ENCODE measurements around the gene IL23R. TPM values are rescaled to one million over a fixed set of nuclear protein-coding genes. Genes with fewer than 3 reads are reported as not detected.

The IL23R gene
- polyA plus RNA-seq, 4 donors, result 0.06 to 1.3 TPM; not detected in 2

GRCh38 chr1:67190942-67191341, 24.7 kb downstream of the IL23R start:
- DNase-seq (no peak), FAIRE-seq (no peak)
- no peak overlapping the region for H3K4me3 ChIP-seq (ENCODE audit: low read depth in 1 of 3, low read length in 3 of 3)
- H3K27ac ChIP-seq (ENCODE audit: low read depth in 1 of 3, low read length in 2 of 3), result no peak overlapping the region
- H3K4me1 ChIP-seq (ENCODE audit: control insufficient read depth in 3 of 3, insufficient read depth in 2 of 3, low read depth in 1 of 3, low read length in 2 of 3), result peaks cover 0 to 5% (median 0%) of the 10 kb centered on the region in 3 donors
- H3K36me3 ChIP-seq (ENCODE audit: control insufficient read depth in 3 of 3, insufficient read depth in 2 of 3, low read depth in 1 of 3, low read length in 3 of 3), result no peaks in the 10 kb centered on the region
- no peaks in the 10 kb centered on the region for H3K27me3 ChIP-seq (ENCODE audit: control insufficient read depth in 3 of 3, insufficient read depth in 3 of 3, low read length in 3 of 3)
- no peaks in the 10 kb centered on the region for H3K9me3 ChIP-seq (ENCODE audit: control insufficient read depth in 2 of 2, insufficient read depth in 1 of 2, low read depth in 1 of 2, low read length in 1 of 2)
- 66 to 91% (median 90%) methylated on average over 2 of the region's 2 CpGs for WGBS, 3 donors

- DNase-seq, result no peak
- Histone ChIP-seq H3K9me3 (ENCODE audit: control insufficient read depth in 2 of 2, insufficient read depth in 1 of 2, low read depth in 1 of 2, low read length in 1 of 2) (no peaks in the 10 kb centered on the region), H3K27ac (ENCODE audit: low read depth in 1 of 3, low read length in 2 of 3) (no peak overlapping the region), H3K27me3 (ENCODE audit: control insufficient read depth in 3 of 3, insufficient read depth in 3 of 3, low read length in 3 of 3) (no peaks in the 10 kb centered on the region), H3K36me3 (ENCODE audit: control insufficient read depth in 3 of 3, insufficient read depth in 2 of 3, low read depth in 1 of 3, low read length in 3 of 3) (no peaks in the 10 kb centered on the region), H3K4me3 (ENCODE audit: low read depth in 1 of 3, low read length in 3 of 3) (no peak overlapping the region), H3K4me1 (ENCODE audit: control insufficient read depth in 3 of 3, insufficient read depth in 2 of 3, low read depth in 1 of 3, low read length in 2 of 3) (peaks cover 0 to 5% (median 0%) of the 10 kb centered on the region in 3 donors)
- WGBS, 3 donors, result 60 to 63% (median 62%) methylated on average over 2 of the region's 2 CpGs
- FAIRE-seq, result no peak
Measured at GRCh38 chr1:67191668-67192520, 25.6 kb downstream of the IL23R start.

DNA sequence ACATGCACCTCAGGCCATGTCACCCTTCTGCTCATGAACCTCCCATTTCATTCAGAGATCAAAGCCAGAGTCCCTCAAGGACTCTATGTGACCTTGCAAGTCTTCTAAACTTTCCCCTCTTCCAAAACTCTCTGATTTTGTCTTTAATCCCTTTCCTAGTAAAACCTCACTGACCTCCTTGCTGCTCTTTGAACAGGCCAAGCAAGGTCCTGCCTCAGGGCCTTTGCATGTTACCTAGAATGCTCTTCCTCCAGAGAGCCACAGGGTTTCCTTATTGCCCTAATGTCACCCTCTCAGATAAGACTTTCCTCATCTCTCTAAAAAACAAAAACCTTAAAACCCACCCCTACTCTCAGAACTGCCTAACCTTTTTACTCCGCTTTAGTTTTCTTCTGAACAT, 26.6 kb downstream of the IL23R start:
- FAIRE-seq, result no peak
- DNase-seq, result no peak
- Histone ChIP-seq H3K4me3 (ENCODE audit: low read depth in 1 of 3, low read length in 3 of 3) (no peak overlapping the region), H3K4me1 (ENCODE audit: control insufficient read depth in 3 of 3, insufficient read depth in 2 of 3, low read depth in 1 of 3, low read length in 2 of 3) (peaks cover 0 to 5% (median 0%) of the 10 kb centered on the region in 3 donors), H3K9me3 (ENCODE audit: control insufficient read depth in 2 of 2, insufficient read depth in 1 of 2, low read depth in 1 of 2, low read length in 1 of 2) (no peaks in the 10 kb centered on the region), H3K36me3 (ENCODE audit: control insufficient read depth in 3 of 3, insufficient read depth in 2 of 3, low read depth in 1 of 3, low read length in 3 of 3) (no peaks in the 10 kb centered on the region), H3K27ac (ENCODE audit: low read depth in 1 of 3, low read length in 2 of 3) (no peak overlapping the region), H3K27me3 (ENCODE audit: control insufficient read depth in 3 of 3, insufficient read depth in 3 of 3, low read length in 3 of 3) (no peaks in the 10 kb centered on the region)
- WGBS, 3 donors, result 90 to 95% (median 93%) methylated on average over 1 of the region's 1 CpG

DNA sequence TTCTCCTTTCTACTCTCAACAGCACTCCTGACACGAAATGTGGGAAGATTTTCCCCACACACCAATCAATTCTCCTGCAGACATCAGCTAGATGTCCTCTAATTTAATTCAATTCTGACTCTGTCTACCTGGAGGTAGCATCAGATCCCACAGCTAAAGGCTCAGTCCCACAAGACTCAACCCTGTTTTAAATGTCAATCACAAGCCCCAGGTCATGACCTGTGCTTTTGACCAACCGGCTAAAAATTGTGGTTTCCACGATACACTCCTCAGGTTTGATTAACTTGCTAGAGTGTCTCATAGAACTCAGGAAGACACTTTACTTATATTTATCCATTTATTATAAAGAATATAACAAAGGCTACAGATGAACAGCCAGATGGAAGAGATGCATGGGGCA, 27.4 kb downstream of the IL23R start:
- DNase-seq, result no peak
- H3K4me3 ChIP-seq (ENCODE audit: low read depth in 1 of 3, low read length in 3 of 3), result no peak overlapping the region
- no peak for FAIRE-seq
- H3K27ac ChIP-seq (ENCODE audit: low read depth in 1 of 3, low read length in 2 of 3), result no peak overlapping the region
- H3K36me3 ChIP-seq (ENCODE audit: control insufficient read depth in 3 of 3, insufficient read depth in 2 of 3, low read depth in 1 of 3, low read length in 3 of 3), result no peaks in the 10 kb centered on the region
- 46 to 56% (median 52%) methylated on average over 3 of the region's 3 CpGs for WGBS, 3 donors
- no peaks in the 10 kb centered on the region for H3K9me3 ChIP-seq (ENCODE audit: control insufficient read depth in 2 of 2, insufficient read depth in 1 of 2, low read depth in 1 of 2, low read length in 1 of 2)
- peaks cover 0 to 5% (median 0%) of the 10 kb centered on the region in 3 donors for H3K4me1 ChIP-seq (ENCODE audit: control insufficient read depth in 3 of 3, insufficient read depth in 2 of 3, low read depth in 1 of 3, low read length in 2 of 3)
- H3K27me3 ChIP-seq (ENCODE audit: control insufficient read depth in 3 of 3, insufficient read depth in 3 of 3, low read length in 3 of 3), result no peaks in the 10 kb centered on the region

DNA sequence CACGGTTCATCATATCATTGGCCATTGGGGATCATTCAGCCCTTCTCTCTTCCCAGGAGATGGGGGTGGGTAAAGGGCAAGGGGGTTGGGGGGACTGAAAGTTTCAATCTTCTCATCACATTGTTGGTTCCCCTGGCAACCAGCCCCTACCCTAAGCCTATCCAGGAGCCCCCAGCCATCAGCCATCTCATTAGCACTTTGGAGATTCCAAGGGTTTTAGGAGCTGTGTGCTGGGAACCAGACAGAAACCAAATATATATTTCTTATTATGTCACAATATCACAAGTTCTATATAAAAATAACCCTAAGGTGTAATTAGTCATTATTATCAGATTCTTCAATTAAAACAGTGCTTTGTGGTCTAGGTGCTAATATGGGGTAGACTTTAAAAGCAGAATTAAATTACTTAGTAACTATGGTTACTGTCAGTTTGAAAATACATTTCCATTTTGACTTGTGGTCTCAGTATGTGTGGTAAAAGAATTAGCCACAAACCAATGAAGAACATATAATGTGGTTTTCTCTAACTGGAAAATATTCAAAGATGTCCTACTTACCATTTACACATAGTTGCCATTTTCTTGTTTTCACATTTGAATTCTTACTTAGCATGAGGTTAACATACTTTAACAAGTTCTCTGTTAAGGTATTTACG, 28.1 kb downstream of the IL23R start:
- H3K4me1 ChIP-seq (ENCODE audit: control insufficient read depth in 3 of 3, insufficient read depth in 2 of 3, low read depth in 1 of 3, low read length in 2 of 3), result peaks cover 0 to 5% (median 0%) of the 10 kb centered on the region in 3 donors
- H3K27me3 ChIP-seq (ENCODE audit: control insufficient read depth in 3 of 3, insufficient read depth in 3 of 3, low read length in 3 of 3), result no peaks in the 10 kb centered on the region
- FAIRE-seq (no peak), DNase-seq (peak in 1 of 2 donors; percentile 20)
- H3K36me3 ChIP-seq (ENCODE audit: control insufficient read depth in 3 of 3, insufficient read depth in 2 of 3, low read depth in 1 of 3, low read length in 3 of 3), result no peaks in the 10 kb centered on the region
- no peak overlapping the region for H3K27ac ChIP-seq (ENCODE audit: low read depth in 1 of 3, low read length in 2 of 3)
- 78 to 92% (median 79%) methylated on average over 2 of the region's 2 CpGs for WGBS, 3 donors
- no peak overlapping the region for H3K4me3 ChIP-seq (ENCODE audit: low read depth in 1 of 3, low read length in 3 of 3)
- H3K9me3 ChIP-seq (ENCODE audit: control insufficient read depth in 2 of 2, insufficient read depth in 1 of 2, low read depth in 1 of 2, low read length in 1 of 2), result no peaks in the 10 kb centered on the region

DNA sequence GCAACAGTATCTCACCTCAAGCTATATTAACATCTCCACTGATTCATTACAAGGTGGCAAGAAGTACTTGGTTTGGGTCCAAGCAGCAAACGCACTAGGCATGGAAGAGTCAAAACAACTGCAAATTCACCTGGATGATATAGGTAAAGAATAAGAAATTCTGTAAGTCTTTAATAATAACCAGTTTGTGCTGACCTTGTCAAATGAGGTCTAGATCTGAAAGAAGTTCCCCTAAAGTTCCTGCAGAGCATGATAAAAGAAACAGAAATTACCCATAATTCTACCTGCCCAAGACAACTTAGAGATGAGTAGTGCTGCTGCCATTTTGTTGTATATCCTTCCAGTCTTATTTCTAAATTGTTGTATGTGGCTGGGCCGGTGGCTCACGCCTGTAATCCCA, 34.5 kb downstream of the IL23R start:
- Histone ChIP-seq H3K9me3 (ENCODE audit: control insufficient read depth in 2 of 2, insufficient read depth in 1 of 2, low read depth in 1 of 2, low read length in 1 of 2) (no peaks in the 10 kb centered on the region), H3K4me3 (ENCODE audit: low read depth in 1 of 3, low read length in 3 of 3) (no peak overlapping the region), H3K36me3 (ENCODE audit: control insufficient read depth in 3 of 3, insufficient read depth in 2 of 3, low read depth in 1 of 3, low read length in 3 of 3) (no peaks in the 10 kb centered on the region), H3K27me3 (ENCODE audit: control insufficient read depth in 3 of 3, insufficient read depth in 3 of 3, low read length in 3 of 3) (no peaks in the 10 kb centered on the region), H3K4me1 (ENCODE audit: control insufficient read depth in 3 of 3, insufficient read depth in 2 of 3, low read depth in 1 of 3, low read length in 2 of 3) (no peaks in the 10 kb centered on the region), H3K27ac (ENCODE audit: low read depth in 1 of 3, low read length in 2 of 3) (no peak overlapping the region)
- FAIRE-seq (no peak), DNase-seq (no peak)
- 94 to 97% (median 97%) methylated on average over 3 of the region's 3 CpGs for WGBS, 3 donors

- no peak overlapping the region for H3K27ac ChIP-seq (ENCODE audit: low read depth in 1 of 3, low read length in 2 of 3)
- no peaks in the 10 kb centered on the region for H3K9me3 ChIP-seq (ENCODE audit: control insufficient read depth in 2 of 2, insufficient read depth in 1 of 2, low read depth in 1 of 2, low read length in 1 of 2)
- H3K4me3 ChIP-seq (ENCODE audit: low read depth in 1 of 3, low read length in 3 of 3), result no peak overlapping the region
- H3K27me3 ChIP-seq (ENCODE audit: control insufficient read depth in 3 of 3, insufficient read depth in 3 of 3, low read length in 3 of 3), result no peaks in the 10 kb centered on the region
- no peaks in the 10 kb centered on the region for H3K36me3 ChIP-seq (ENCODE audit: control insufficient read depth in 3 of 3, insufficient read depth in 2 of 3, low read depth in 1 of 3, low read length in 3 of 3)
- no peaks in the 10 kb centered on the region for H3K4me1 ChIP-seq (ENCODE audit: control insufficient read depth in 3 of 3, insufficient read depth in 2 of 3, low read depth in 1 of 3, low read length in 2 of 3)
- whole genome bisulfite sequencing, 3 donors, result 80 to 93% (median 93%) methylated on average over 1 of the region's 1 CpG
- FAIRE-seq (no peak), DNase-seq (no peak)
Measured at GRCh38 chr1:67201891-67202290, 35.6 kb downstream of the IL23R start.

DNA sequence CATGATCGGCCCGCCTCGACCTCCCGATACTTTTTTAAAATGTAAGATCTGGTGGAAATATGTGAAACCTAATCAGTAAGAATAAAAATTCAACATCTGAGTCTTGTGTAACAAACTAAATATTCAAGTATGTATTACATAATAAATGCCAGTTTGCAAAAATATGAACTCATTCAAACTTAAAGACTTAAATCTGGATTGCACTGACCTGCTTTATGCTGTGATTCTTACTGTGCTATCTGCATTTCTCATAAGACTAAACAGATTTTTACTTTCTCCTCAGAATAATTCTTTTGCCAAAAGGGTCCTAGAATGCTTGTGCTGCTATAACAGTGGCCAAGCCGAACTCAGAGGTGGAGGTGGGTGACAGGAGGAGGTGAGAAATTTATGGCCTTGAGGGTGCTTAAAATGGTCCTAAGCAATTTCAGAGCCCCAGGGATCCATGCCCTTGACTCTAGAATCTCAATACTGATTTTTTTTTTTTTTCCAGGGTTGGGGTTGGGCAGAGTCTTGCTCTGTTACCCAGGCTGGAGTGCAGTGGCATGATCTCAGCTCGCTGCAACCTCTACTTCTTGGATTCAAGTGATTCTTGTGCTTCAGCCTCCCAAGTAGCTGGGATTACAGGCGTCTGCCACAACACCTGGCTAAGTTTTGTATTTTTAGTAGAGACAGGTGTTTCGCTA, 38.2 kb downstream of the IL23R start:
- no peaks in the 10 kb centered on the region for H3K27me3 ChIP-seq (ENCODE audit: control insufficient read depth in 3 of 3, insufficient read depth in 3 of 3, low read length in 3 of 3)
- H3K4me1 ChIP-seq (ENCODE audit: control insufficient read depth in 3 of 3, insufficient read depth in 2 of 3, low read depth in 1 of 3, low read length in 2 of 3), result no peaks in the 10 kb centered on the region
- no peaks in the 10 kb centered on the region for H3K36me3 ChIP-seq (ENCODE audit: control insufficient read depth in 3 of 3, insufficient read depth in 2 of 3, low read depth in 1 of 3, low read length in 3 of 3)
- no peak for DNase-seq
- H3K4me3 ChIP-seq (ENCODE audit: low read depth in 1 of 3, low read length in 3 of 3), result no peak overlapping the region
- no peak overlapping the region for H3K27ac ChIP-seq (ENCODE audit: low read depth in 1 of 3, low read length in 2 of 3)
- H3K9me3 ChIP-seq (ENCODE audit: control insufficient read depth in 2 of 2, insufficient read depth in 1 of 2, low read depth in 1 of 2, low read length in 1 of 2), result no peaks in the 10 kb centered on the region
- no peak for FAIRE-seq
- 73 to 82% (median 75%) methylated on average over 8 of the region's 8 CpGs for WGBS, 3 donors

All from small intestine (tissue), 7 donors.